HEK293 (cell line): Measurements from ENCODE around the gene PDZRN4.

Experiments used
- BCL11B ChIP-seq: fragments of 450-650 bp; formaldehyde crosslinking; IDR thresholded peaks from 2 replicates; pipeline ENCODE4 v1.5.1; 2016; ENCODE audit warnings: low read depth, missing biosample characterization, missing genetic modification characterization
- GLI2 ChIP-seq: fragments of 450-650 bp; formaldehyde crosslinking; IDR thresholded peaks from 2 replicates; pipeline ENCODE4; 2017; ENCODE audit warnings: missing biosample characterization, missing genetic modification characterization, low read depth, borderline replicate concordance
- HIC1 ChIP-seq: fragments of 450-650 bp; formaldehyde crosslinking; IDR thresholded peaks from 2 replicates; pipeline ENCODE4 v1.5.1; 2016; ENCODE audit warnings: missing biosample characterization, missing genetic modification characterization
- HOXC10 ChIP-seq: sonication (generic); formaldehyde crosslinking; IDR thresholded peaks from 2 replicates; pipeline ENCODE4 v1.8.1; 2023; ENCODE audit warnings: mild to moderate bottlenecking, missing genetic modification reagents
- KLF1 ChIP-seq: fragments of 450-650 bp; formaldehyde crosslinking; IDR thresholded peaks from 2 replicates; pipeline ENCODE4 v1.5.1; 2016; ENCODE audit warnings: missing biosample characterization, missing genetic modification characterization
- SP7 ChIP-seq: fragments of 450-650 bp; formaldehyde crosslinking; IDR thresholded peaks from 2 replicates; pipeline ENCODE4 v1.5.1; 2016; ENCODE audit warnings: missing biosample characterization, missing genetic modification characterization
- TRIM28 ChIP-seq: IDR thresholded peaks from 2 replicates; pipeline ENCODE4 v1.6.1; 2011; ENCODE audit warnings: low read length, control low read depth, borderline replicate concordance
- ZBTB7A ChIP-seq: fragments of 450-650 bp; formaldehyde crosslinking; IDR thresholded peaks from 2 replicates; pipeline ENCODE4 v1.5.1; 2016; ENCODE audit warnings: low read depth, missing biosample characterization, missing genetic modification characterization
- ZIC2 ChIP-seq: fragments of 450-650 bp; formaldehyde crosslinking; IDR thresholded peaks from 2 replicates; pipeline ENCODE4 v1.5.1; 2016; ENCODE audit warnings: missing biosample characterization, missing genetic modification characterization
- ZNF114 ChIP-seq: fragments of 450-650 bp; formaldehyde crosslinking; IDR thresholded peaks from 2 replicates; pipeline ENCODE4 v1.5.0; 2017; ENCODE audit warnings: missing biosample characterization, missing genetic modification characterization
- ZNF174 ChIP-seq: fragments of 450-650 bp; formaldehyde crosslinking; IDR thresholded peaks from 2 replicates; pipeline ENCODE4 v1.5.0; 2017; ENCODE audit warnings: missing biosample characterization, mild to moderate bottlenecking, missing genetic modification characterization
- ZNF248 ChIP-seq: fragments of 450-650 bp; formaldehyde crosslinking; IDR thresholded peaks from 2 replicates; pipeline ENCODE4 v1.5.1; 2017; ENCODE audit warnings: missing biosample characterization, missing genetic modification characterization
- ZNF26 ChIP-seq: fragments of 450-650 bp; formaldehyde crosslinking; IDR thresholded peaks from 2 replicates; pipeline ENCODE4 v1.5.1; 2016; ENCODE audit warnings: missing biosample characterization, missing genetic modification characterization
- ZNF280C ChIP-seq: fragments of 450-650 bp; formaldehyde crosslinking; IDR thresholded peaks from 2 replicates; pipeline ENCODE4 v1.5.1; 2016; ENCODE audit warnings: missing biosample characterization, missing genetic modification characterization
- ZNF280D ChIP-seq: fragments of 450-650 bp; formaldehyde crosslinking; IDR thresholded peaks from 2 replicates; pipeline ENCODE4 v1.5.1; 2016; ENCODE audit warnings: missing biosample characterization, missing genetic modification characterization
- ZNF292 ChIP-seq: fragments of 450-650 bp; formaldehyde crosslinking; IDR thresholded peaks from 2 replicates; pipeline ENCODE4 v1.5.1; 2016; ENCODE audit warnings: low read depth, missing biosample characterization, missing genetic modification characterization, borderline replicate concordance
- ZNF324 ChIP-seq: fragments of 450-650 bp; formaldehyde crosslinking; IDR thresholded peaks from 2 replicates; pipeline ENCODE4 v1.5.1; 2016; ENCODE audit warnings: missing biosample characterization, missing genetic modification characterization
- ZNF354C ChIP-seq: fragments of 450-650 bp; formaldehyde crosslinking; IDR thresholded peaks from 2 replicates; pipeline ENCODE4 v1.5.1; 2016; ENCODE audit warnings: missing biosample characterization, missing genetic modification characterization, low read depth, borderline replicate concordance
- ZNF391 ChIP-seq: fragments of 450-650 bp; formaldehyde crosslinking; IDR thresholded peaks from 2 replicates; pipeline ENCODE4 v1.5.1; 2016; ENCODE audit warnings: low read depth, missing biosample characterization, missing genetic modification characterization, borderline replicate concordance
- ZNF404 ChIP-seq: fragments of 450-650 bp; formaldehyde crosslinking; IDR thresholded peaks from 2 replicates; pipeline ENCODE4 v1.5.1; 2017; ENCODE audit warnings: missing biosample characterization, missing genetic modification characterization
- ZNF548 ChIP-seq: fragments of 450-650 bp; formaldehyde crosslinking; IDR thresholded peaks from 2 replicates; pipeline ENCODE4 v1.5.1; 2016; ENCODE audit warnings: missing biosample characterization, missing genetic modification characterization
- ZNF560 ChIP-seq: fragments of 450-650 bp; formaldehyde crosslinking; IDR thresholded peaks from 2 replicates; pipeline ENCODE4 v1.5.1; 2017; ENCODE audit warnings: missing biosample characterization, missing genetic modification characterization, borderline replicate concordance
- ZNF623 ChIP-seq: fragments of 450-650 bp; formaldehyde crosslinking; IDR thresholded peaks from 2 replicates; pipeline ENCODE4 v1.5.1; 2016; ENCODE audit warnings: missing biosample characterization, missing genetic modification characterization
- ZNF626 ChIP-seq: fragments of 450-650 bp; sonication (Bioruptor Pico); formaldehyde crosslinking; IDR thresholded peaks from 2 replicates; pipeline ENCODE4 v1.5.1; 2018; ENCODE audit warnings: missing biosample characterization, missing genetic modification characterization, inconsistent platforms
- ZNF629 ChIP-seq: fragments of 450-650 bp; formaldehyde crosslinking; IDR thresholded peaks from 2 replicates; pipeline ENCODE4 v1.5.1; 2017; ENCODE audit warnings: missing biosample characterization, missing genetic modification characterization
- ZNF658 ChIP-seq: fragments of 450-650 bp; formaldehyde crosslinking; IDR thresholded peaks from 2 replicates; pipeline ENCODE4; 2016; ENCODE audit warnings: missing biosample characterization, missing genetic modification characterization
- ZNF707 ChIP-seq: fragments of 450-650 bp; formaldehyde crosslinking; IDR thresholded peaks from 2 replicates; pipeline ENCODE4 v1.5.1; 2016; ENCODE audit warnings: missing biosample characterization, missing genetic modification characterization
- ZNF76 ChIP-seq: fragments of 450-650 bp; formaldehyde crosslinking; IDR thresholded peaks from 2 replicates; pipeline ENCODE4; 2016; ENCODE audit warnings: low read depth, missing biosample characterization, missing genetic modification characterization, borderline replicate concordance
- ZSCAN5A ChIP-seq: fragments of 450-650 bp; formaldehyde crosslinking; IDR thresholded peaks from 2 replicates; pipeline ENCODE4 v1.5.1; 2016; ENCODE audit warnings: missing biosample characterization, missing genetic modification characterization

Gene PDZRN4

GRCh38 chr12:41365653-41366171, 177.6 kb downstream of the PDZRN4 start (continued):
- TF ChIP-seq KLF1 (no peak), ZNF391 (tag by site-specific recombination) (no peak), ZNF626 (tag by site-specific recombination) (no peak), ZNF26 (no peak), ZNF280C (tag by site-specific recombination) (no peak), ZNF174 (tag by site-specific recombination) (no peak), HIC1 (tag by site-specific recombination) (0 out of 2 replicates have a peak, but pooled peaks have one; percentile 30), GLI2 (tag by site-specific recombination) (peak; percentile 77; the same call in 1 of the 2 replicates), ZNF404 (no peak), TRIM28 (no peak; the same call in 1 of the 2 replicates), BCL11B (tag by site-specific recombination) (no peak), ZNF707 (tag by site-specific recombination) (no peak), ZNF248 (tag by site-specific recombination) (no peak), ZNF114 (no peak), SP7 (tag by site-specific recombination) (peak; percentile 75), ZNF560 (tag by site-specific recombination) (no peak), ZIC2 (tag by site-specific recombination) (no peak; the same call in 1 of the 2 replicates), ZNF548 (no peak), HOXC10 (CRISPR knock-in tag) (no peak), ZNF324 (tag by site-specific recombination) (no peak), ZNF658 (no peak), ZNF623 (tag by site-specific recombination) (no peak), ZNF354C (tag by site-specific recombination) (no peak), ZBTB7A (tag by site-specific recombination) (no peak), ZNF629 (0 out of 2 replicates have a peak, but pooled peaks have one; percentile 46), ZSCAN5A (no peak), ZNF292 (tag by site-specific recombination) (no peak), ZNF280D (tag by site-specific recombination) (no peak), ZNF76 (tag by site-specific recombination) (no peak)
